HG03342 (cell line): ENCODE measurements around the gene SRC.
"Not testable (repeated sequence)": the region's sequence is repeated elsewhere in the genome, so short reads cannot be mapped to it uniquely, and the experiment has no call there.

Experiments used
- ATAC-seq: cut with Tn5 transposase; IDR thresholded peaks from one replicate; pipeline ENCODE4 v1.9.1; 2021; ENCODE audit warnings: mild to moderate bottlenecking, moderate library complexity; ENCODE audit not compliant: unreplicated experiment

The SRC gene

GRCh38 chr20:37361336-37361735 lies 15.4 kb downstream of the SRC start:
- no peak for ATAC-seq

- ATAC-seq: no peak
Observed at GRCh38 chr20:37362231-37362792, 16.4 kb downstream of the SRC start.

- ATAC-seq: no peak
Observed at GRCh38 chr20:37362821-37363220, 16.9 kb downstream of the SRC start.

- no peak for ATAC-seq
Observed at GRCh38 chr20:37363221-37364012, 17.5 kb downstream of the SRC start.

- ATAC-seq: no peak
Observed at GRCh38 chr20:37364013-37364926, 18.3 kb downstream of the SRC start.

- no peak for ATAC-seq
Observed at GRCh38 chr20:37364927-37365272, 19.0 kb downstream of the SRC start.

GRCh38 chr20:37365760-37366638 lies 20.1 kb downstream of the SRC start:
- ATAC-seq: peak; percentile 72

- peak; percentile 11 for ATAC-seq
Observed at GRCh38 chr20:37366743-37367142, 20.8 kb downstream of the SRC start.

- no peak for ATAC-seq
Observed at GRCh38 chr20:37369846-37370245, 23.9 kb downstream of the SRC start.

- not testable (repeated sequence) for ATAC-seq
Observed at GRCh38 chr20:37371845-37372244, 25.9 kb downstream of the SRC start.

GRCh38 chr20:37372441-37372840 lies 26.5 kb downstream of the SRC start:
- no peak for ATAC-seq

- ATAC-seq: no peak
Observed at GRCh38 chr20:37373020-37373598, 27.2 kb downstream of the SRC start.

GRCh38 chr20:37375227-37375626 lies 29.3 kb downstream of the SRC start:
- ATAC-seq: no peak

GRCh38 chr20:37376324-37376723 lies 30.4 kb downstream of the SRC start:
- no peak for ATAC-seq

- no peak for ATAC-seq
Observed at GRCh38 chr20:37376791-37377190, 30.9 kb downstream of the SRC start.

GRCh38 chr20:37377346-37378081 lies 31.6 kb downstream of the SRC start:
- ATAC-seq: no peak

- ATAC-seq: no peak
Observed at GRCh38 chr20:37378420-37378784, 32.5 kb downstream of the SRC start.

- ATAC-seq: no peak
Observed at GRCh38 chr20:37378785-37379598, 33.1 kb downstream of the SRC start.
